ENCODE data around the gene TMEM176B.
"Not testable (repeated sequence)": the region's sequence is repeated elsewhere in the genome, so short reads cannot be mapped to it uniquely, and the experiment has no call there.

TMEM176B gene

GRCh38 chr7:150778014-150778737, 22.0 kb downstream of the TMEM176B start:
- no peak overlapping the region for H3K27ac ChIP-seq
- TF ChIP-seq CTCF (IDR thresholded peaks at IDR 0.05), result no peak
- H3K9me3 ChIP-seq, result peaks cover 0 to 2% (median 0%) of the 10 kb centered on the region in 3 donors
- DNase-seq, result no peak
- intact Hi-C loops (cut with DNase I; ENCODE audit: low total_unique reads), result no loop called here
- no peaks in the 10 kb centered on the region for H3K36me3 ChIP-seq
- H3K4me3 ChIP-seq, result no peak overlapping the region
- H3K27me3 ChIP-seq, result peaks cover 0 to 12% of the 10 kb centered on the region in 2 donors
- no peaks in the 10 kb centered on the region for H3K4me1 ChIP-seq

GRCh38 chr7:150774131-150774530, 26.0 kb downstream of the TMEM176B start:
- intact Hi-C loops (cut with DNase I; ENCODE audit: low total_unique reads); H3K4me1 ChIP-seq; H3K27me3 ChIP-seq: not testable (repeated sequence)

GRCh38 chr7:150769768-150770167, 30.4 kb downstream of the TMEM176B start:
- Histone ChIP-seq H3K4me1 (no peaks in the 10 kb centered on the region), H3K4me3 (no peak overlapping the region), H3K36me3 (no peaks in the 10 kb centered on the region), H3K9me3 (peaks cover 0 to 2% (median 0%) of the 10 kb centered on the region in 3 donors), H3K27me3 (no peaks in the 10 kb centered on the region), H3K27ac (no peak overlapping the region)
- no peak for TF ChIP-seq CTCF (IDR thresholded peaks at IDR 0.05)
- intact Hi-C loops (cut with DNase I; ENCODE audit: low total_unique reads), result no loop called here
- no peak for DNase-seq

More at GRCh38 chr7:150774131-150774530, 26.0 kb downstream of the TMEM176B start:
- H3K36me3 ChIP-seq, H3K27ac ChIP-seq, H3K9me3 ChIP-seq, DNase-seq, H3K4me3 ChIP-seq: not testable (repeated sequence)

GRCh38 chr7:150766334-150766709, 33.8 kb downstream of the TMEM176B start:
- no peak overlapping the region for H3K27ac ChIP-seq
- TF ChIP-seq CTCF (IDR thresholded peaks at IDR 0.05), result no peak
- intact Hi-C loops (cut with DNase I; ENCODE audit: low total_unique reads), result no loop called here
- DNase-seq, result no peak
- H3K4me3 ChIP-seq, result no peak overlapping the region
- no peaks in the 10 kb centered on the region for H3K9me3 ChIP-seq
- no peaks in the 10 kb centered on the region for H3K27me3 ChIP-seq
- H3K4me1 ChIP-seq, result no peaks in the 10 kb centered on the region
- no peaks in the 10 kb centered on the region for H3K36me3 ChIP-seq

- no peak overlapping the region for H3K4me3 ChIP-seq
Observed at GRCh38 chr7:150759479-150759878, 40.7 kb downstream of the TMEM176B start.

More at GRCh38 chr7:150759479-150759878, 40.7 kb downstream of the TMEM176B start:
- Histone ChIP-seq H3K36me3 (no peaks in the 10 kb centered on the region), H3K9me3 (no peaks in the 10 kb centered on the region), H3K27ac (no peak overlapping the region), H3K27me3 (peaks cover 0 to 2% of the 10 kb centered on the region in 2 donors), H3K4me1 (no peaks in the 10 kb centered on the region)
- DNase-seq, result no peak
- TF ChIP-seq CTCF (IDR thresholded peaks at IDR 0.05), result no peak
- intact Hi-C loops (cut with DNase I; ENCODE audit: low total_unique reads), result no loop called here
